PC-3 (cell line): ENCODE data around the gene TPTE2. TPM values are rescaled to one million over a fixed set of nuclear protein-coding genes. Genes with fewer than 3 reads are reported as not detected.
"Not testable (repeated sequence)": the region's sequence is repeated elsewhere in the genome, so short reads cannot be mapped to it uniquely, and the experiment has no call there.

ENCODE experiments used
- ATAC-seq: fragments of 200-7000 bp; cut with Tn5 transposase; 2 replicates; pipeline ENCODE4 v1.9.1; 2020; ENCODE audit warnings: mild to moderate bottlenecking, moderate library complexity
- BruUV-seq: library from RNA; stranded (reverse); fragments of 400-500 nt; replicated peaks from 2 replicates; lab custom pipeline; 2021; lab: Mats Ljungman, UMichigan
- CTCF ChIA-PET: fragments of 300-600 bp; sonication (Branson Sonifier 250); formaldehyde crosslinking; loops from one replicate; lab custom pipeline; 2022; ENCODE audit warnings: antibody characterized with exemption; lab: Charles Lee
- POLR2A ChIA-PET: fragments of 300-600 bp; sonication (Branson Sonifier 250); formaldehyde crosslinking; loops from one replicate; lab custom pipeline; 2022; ENCODE audit warnings: antibody characterized with exemption; ENCODE audit not compliant: unreplicated experiment; lab: Charles Lee
- DNase-seq: peaks from one replicate; pipeline ENCODE4 v3.0.0-alpha.2; 2015
- H2AFZ ChIP-seq: fragments of 300-600 bp; sonication (generic); 2 replicates; pipeline ENCODE4 v1.6.0; 2016; ENCODE audit warnings: antibody characterized with exemption, low read length
- H3F3A ChIP-seq: fragments of 300-600 bp; sonication (generic); one replicate; pipeline ENCODE4 v1.6.0; 2017; ENCODE audit warnings: antibody characterized with exemption, low read length, control low read depth, mild to moderate bottlenecking; ENCODE audit not compliant: unreplicated experiment
- H3K27ac ChIP-seq: fragments of 300-600 bp; sonication (generic); 2 replicates; pipeline ENCODE4 v1.5.1; 2016; ENCODE audit warnings: mild to moderate bottlenecking, low read length
- H3K27me3 ChIP-seq: fragments of 300-600 bp; sonication (generic); 2 replicates; pipeline ENCODE4 v1.6.1; 2016; ENCODE audit warnings: low read length, mixed read lengths
- H3K36me3 ChIP-seq: fragments of 300-600 bp; sonication (generic); 2 replicates; pipeline ENCODE4 v1.6.1; 2016; ENCODE audit warnings: low read depth, mixed run types, low read length, mixed read lengths
- H3K4me1 ChIP-seq: fragments of 300-600 bp; sonication (generic); 2 replicates; pipeline ENCODE4 v1.5.1; 2016; ENCODE audit warnings: low read length; ENCODE audit not compliant: insufficient read depth
- H3K4me2 ChIP-seq: fragments of 300-600 bp; sonication (generic); 2 replicates; pipeline ENCODE4 v1.6.0; 2016; ENCODE audit warnings: low read length
- H3K4me3 ChIP-seq: fragments of 300-600 bp; sonication (generic); 2 replicates; pipeline ENCODE4 v1.5.1; 2016; ENCODE audit warnings: mild to moderate bottlenecking, low read length, mixed read lengths
- H3K79me2 ChIP-seq: fragments of 300-600 bp; sonication (generic); 2 replicates; pipeline ENCODE4 v1.6.1; 2017; ENCODE audit warnings: low read length, mixed read lengths
- H3K9ac ChIP-seq: fragments of 300-600 bp; sonication (generic); 2 replicates; pipeline ENCODE4 v1.6.0; 2016; ENCODE audit warnings: mild to moderate bottlenecking, low read length
- H3K9me2 ChIP-seq: fragments of 300-600 bp; sonication (generic); replicated peaks from 2 replicates; pipeline ENCODE4 v1.6.1; 2016; ENCODE audit warnings: mixed run types, low read length, mixed read lengths
- H3K9me3 ChIP-seq: fragments of 300-600 bp; sonication (generic); 2 replicates; pipeline ENCODE4 v1.6.1; 2016; ENCODE audit warnings: low read length, mixed read lengths
- H4K20me1 ChIP-seq: fragments of 300-600 bp; sonication (generic); 2 replicates; pipeline ENCODE4 v1.6.1; 2016; ENCODE audit warnings: low read length, mixed read lengths
- EZH2 ChIP-seq: fragments of 300-600 bp; sonication (generic); IDR thresholded peaks from one replicate; pipeline ENCODE4 v1.6.1; 2017; ENCODE audit warnings: antibody characterized with exemption, mild to moderate bottlenecking, low read length; ENCODE audit not compliant: unreplicated experiment
- EZH2phosphoT487 ChIP-seq: fragments of 300-600 bp; sonication (generic); IDR thresholded peaks from 2 replicates; pipeline ENCODE4 v1.6.1; 2018; ENCODE audit warnings: mild to moderate bottlenecking, antibody characterized with exemption, low read length, borderline replicate concordance
- intact Hi-C: fragments of 100-400 bp; cut with micrococcal nuclease; formaldehyde crosslinking; loops from 2 replicates; pipeline ENCODE4 v1.9.0; 2023
- total RNA-seq: library from RNA; depleted of rRNA; stranded (reverse); fragments of >200 nt; gene quantifications from 2 replicates; pipeline ENCODE4 v1.2.3, GENCODE V29; 2014
- TF ChIP-seq, protein P1 (sequence below): fragments of 300-600 bp; sonication (generic); conservative IDR thresholded peaks from 2 replicates; pipeline ENCODE4 v1.5.1; 2017; ENCODE audit warnings: antibody characterized with exemption, low read depth, mild to moderate bottlenecking, low read length

The TPTE2 gene
- total RNA-seq, 1 experiment from 2014 or later: not detected

- H3K27ac ChIP-seq, ATAC-seq, H3K4me2 ChIP-seq, H3K9me3 ChIP-seq, CTCF ChIA-PET, BruUV-seq, DNase-seq, H3K9ac ChIP-seq, H3K27me3 ChIP-seq, intact Hi-C loops, H3K79me2 ChIP-seq, H3K9me2 ChIP-seq, H3K36me3 ChIP-seq, POLR2A ChIA-PET, H2AFZ ChIP-seq, H4K20me1 ChIP-seq, H3K4me1 ChIP-seq, H3F3A ChIP-seq, H3K4me3 ChIP-seq: not testable (repeated sequence)
These were observed 1.6 kb downstream of the TPTE2 start for GRCh38 chr13:19559739-19560138.

DNA sequence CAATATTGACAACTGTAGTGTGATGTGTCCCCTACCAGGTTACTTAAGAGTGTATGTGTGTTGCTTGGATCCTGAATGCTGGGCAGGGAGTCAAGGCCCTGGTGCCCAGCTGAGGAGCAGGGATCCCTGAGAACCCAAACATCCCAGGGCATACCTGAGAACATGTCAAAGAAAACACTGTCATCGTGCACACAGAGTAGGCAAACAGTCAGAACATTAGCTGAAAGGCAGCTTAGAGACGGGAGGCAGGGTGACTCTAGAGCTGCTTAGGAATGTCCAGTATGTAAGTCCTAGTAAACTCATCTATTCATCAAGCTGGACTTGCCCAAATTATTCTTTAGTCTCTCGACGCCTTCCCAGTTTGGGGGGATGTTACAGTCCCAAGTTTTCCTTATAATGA lies 4.0 kb downstream of the TPTE2 start:
- H3K4me2 ChIP-seq, H3K9me2 ChIP-seq, H3K9me3 ChIP-seq, H3K27ac ChIP-seq, H3F3A ChIP-seq, CTCF ChIA-PET, H3K4me1 ChIP-seq, DNase-seq, H3K9ac ChIP-seq, ATAC-seq, H3K4me3 ChIP-seq, BruUV-seq, H3K36me3 ChIP-seq, H4K20me1 ChIP-seq, POLR2A ChIA-PET, H2AFZ ChIP-seq, H3K27me3 ChIP-seq, H3K79me2 ChIP-seq, intact Hi-C loops: not testable (repeated sequence)

- H3K4me3 ChIP-seq, BruUV-seq, intact Hi-C loops, H3K9me2 ChIP-seq, H3K4me1 ChIP-seq, H3K9me3 ChIP-seq, ATAC-seq, CTCF ChIA-PET, H4K20me1 ChIP-seq, H2AFZ ChIP-seq, H3K27me3 ChIP-seq, H3K4me2 ChIP-seq, H3F3A ChIP-seq, H3K9ac ChIP-seq, DNase-seq, H3K79me2 ChIP-seq, H3K27ac ChIP-seq, POLR2A ChIA-PET, H3K36me3 ChIP-seq: not testable (repeated sequence)
These were observed 12.1 kb downstream of the TPTE2 start for GRCh38 chr13:19549245-19549644.

- H2AFZ ChIP-seq, H3K4me3 ChIP-seq, BruUV-seq, intact Hi-C loops, POLR2A ChIA-PET, H3K27ac ChIP-seq, ATAC-seq, CTCF ChIA-PET, H3K36me3 ChIP-seq, H4K20me1 ChIP-seq, H3K9me3 ChIP-seq, H3K9ac ChIP-seq, H3K4me1 ChIP-seq, H3K9me2 ChIP-seq, DNase-seq, H3K4me2 ChIP-seq, H3K79me2 ChIP-seq, H3F3A ChIP-seq: not testable (repeated sequence)
- peaks cover 18% of the 10 kb centered on the region; the same call in 1 of the 2 replicates for H3K27me3 ChIP-seq
These were observed 35.7 kb downstream of the TPTE2 start for GRCh38 chr13:19525634-19526033.

DNA sequence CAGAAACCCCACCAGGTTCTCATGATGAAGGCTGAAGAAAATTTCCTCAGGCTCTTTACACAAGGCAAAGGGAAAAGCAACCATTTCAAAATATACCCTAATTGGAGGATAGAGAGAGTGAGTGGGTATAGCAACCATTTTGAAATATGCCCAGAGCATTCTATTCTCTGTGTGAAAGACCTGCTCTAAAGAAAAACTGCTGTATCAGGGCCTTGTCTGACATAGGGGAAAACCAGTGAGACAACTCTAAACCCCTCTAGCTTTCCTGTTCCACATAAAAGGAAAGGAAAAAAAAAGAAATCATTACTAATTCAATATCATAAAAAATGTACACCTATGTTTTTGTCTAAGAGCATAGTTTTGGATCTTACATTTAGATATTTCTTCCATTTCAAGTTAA lies 42.3 kb downstream of the TPTE2 start:
- H4K20me1 ChIP-seq: no peaks in the 10 kb centered on the region
- H3K9me3 ChIP-seq: no peaks in the 10 kb centered on the region
- H3K27ac ChIP-seq: no peak overlapping the region
- no peaks in the 10 kb centered on the region for H3K4me1 ChIP-seq
- peaks cover 37% of the 10 kb centered on the region for H3K27me3 ChIP-seq
- no peaks in the 10 kb centered on the region for H3K79me2 ChIP-seq
- no peak overlapping the region for H3K9ac ChIP-seq
- no peaks in the 10 kb centered on the region for H3K36me3 ChIP-seq
- ATAC-seq: no peak
- H2AFZ ChIP-seq: no peak overlapping the region
- no TSS peak for BruUV-seq
- POLR2A ChIA-PET: no interaction called here
- no peaks in the 10 kb centered on the region for H3F3A ChIP-seq
- CTCF ChIA-PET: no interaction called here
- H3K4me3 ChIP-seq: no peak overlapping the region
- TF ChIP-seq EZH2 (no peak), EZH2phosphoT487 (no peak)
- TF ChIP-seq, protein P1, sequence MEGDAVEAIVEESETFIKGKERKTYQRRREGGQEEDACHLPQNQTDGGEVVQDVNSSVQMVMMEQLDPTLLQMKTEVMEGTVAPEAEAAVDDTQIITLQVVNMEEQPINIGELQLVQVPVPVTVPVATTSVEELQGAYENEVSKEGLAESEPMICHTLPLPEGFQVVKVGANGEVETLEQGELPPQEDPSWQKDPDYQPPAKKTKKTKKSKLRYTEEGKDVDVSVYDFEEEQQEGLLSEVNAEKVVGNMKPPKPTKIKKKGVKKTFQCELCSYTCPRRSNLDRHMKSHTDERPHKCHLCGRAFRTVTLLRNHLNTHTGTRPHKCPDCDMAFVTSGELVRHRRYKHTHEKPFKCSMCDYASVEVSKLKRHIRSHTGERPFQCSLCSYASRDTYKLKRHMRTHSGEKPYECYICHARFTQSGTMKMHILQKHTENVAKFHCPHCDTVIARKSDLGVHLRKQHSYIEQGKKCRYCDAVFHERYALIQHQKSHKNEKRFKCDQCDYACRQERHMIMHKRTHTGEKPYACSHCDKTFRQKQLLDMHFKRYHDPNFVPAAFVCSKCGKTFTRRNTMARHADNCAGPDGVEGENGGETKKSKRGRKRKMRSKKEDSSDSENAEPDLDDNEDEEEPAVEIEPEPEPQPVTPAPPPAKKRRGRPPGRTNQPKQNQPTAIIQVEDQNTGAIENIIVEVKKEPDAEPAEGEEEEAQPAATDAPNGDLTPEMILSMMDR: no peak
- H3K9me2 ChIP-seq: no peaks in the 10 kb centered on the region
- intact Hi-C loops: no loop called here
- no peak overlapping the region for H3K4me2 ChIP-seq
- DNase-seq: no peak

GRCh38 chr13:19507623-19508022 lies 53.7 kb downstream of the TPTE2 start:
- H3K4me1 ChIP-seq, intact Hi-C loops: not testable (repeated sequence)

More at GRCh38 chr13:19507623-19508022, 53.7 kb downstream of the TPTE2 start:
- CTCF ChIA-PET, H4K20me1 ChIP-seq, H3K4me2 ChIP-seq, BruUV-seq, DNase-seq, H3K27me3 ChIP-seq, H3K9me2 ChIP-seq, H3K79me2 ChIP-seq, H3K9me3 ChIP-seq, H3K27ac ChIP-seq, ATAC-seq, H3K9ac ChIP-seq, H3K4me3 ChIP-seq, H3K36me3 ChIP-seq, POLR2A ChIA-PET, H2AFZ ChIP-seq, H3F3A ChIP-seq: not testable (repeated sequence)
